Endometrial microvascular endothelial cells (primary cell): Measurements from ENCODE around the gene LPAR5. TPM values are rescaled to one million over a fixed set of nuclear protein-coding genes. Genes with fewer than 3 reads are reported as not detected.

Experiments used
- in situ Hi-C: cut with HindIII; loops from 2 replicates; pipeline ENCODE4 v1.10.0; 2017; ENCODE audit warnings: low sequenced_read_pairs, low pct_unique_long_range_greater_than_20kb; ENCODE audit errors: inconsistent ontology term
- total RNA-seq: library from RNA; depleted of rRNA; stranded (reverse); fragments of >200 nt; gene quantifications from one replicate; pipeline ENCODE4 v1.2.3, GENCODE V29; 2015; ENCODE audit errors: inconsistent ontology term

The LPAR5 gene
- total RNA-seq, 1 donor from 2014 or later = not detected

- in situ Hi-C loops = no loop called here
These were observed 5.4 kb upstream of the LPAR5 start for GRCh38 chr12:6641131-6641530.

GRCh38 chr12:6640497-6640896 lies 4.7 kb upstream of the LPAR5 start:
- in situ Hi-C loops = no loop called here

GRCh38 chr12:6639151-6639801 lies 3.5 kb upstream of the LPAR5 start:
- in situ Hi-C loops = no loop called here

GRCh38 chr12:6638305-6638704 lies 2.5 kb upstream of the LPAR5 start:
- in situ Hi-C loops = no loop called here

GRCh38 chr12:6635375-6635855 lies 344 bp downstream of the LPAR5 start:
- in situ Hi-C loops = no loop called here

GRCh38 chr12:6632026-6632983 lies 3.5 kb downstream of the LPAR5 start:
- in situ Hi-C loops = no loop called here

GRCh38 chr12:6631549-6631961 lies 4.2 kb downstream of the LPAR5 start:
- in situ Hi-C loops = no loop called here

GRCh38 chr12:6630736-6631135 lies 5.0 kb downstream of the LPAR5 start:
- in situ Hi-C loops = no loop called here

GRCh38 chr12:6627616-6628015 lies 8.1 kb downstream of the LPAR5 start:
- in situ Hi-C loops = no loop called here

GRCh38 chr12:6626654-6627283 lies 9.0 kb downstream of the LPAR5 start:
- in situ Hi-C loops = no loop called here

- in situ Hi-C loops = no loop called here
These were observed 14.9 kb downstream of the LPAR5 start for GRCh38 chr12:6620885-6621274.

GRCh38 chr12:6620137-6620884 lies 15.4 kb downstream of the LPAR5 start:
- in situ Hi-C loops = no loop called here

GRCh38 chr12:6618483-6619225 lies 17.1 kb downstream of the LPAR5 start:
- in situ Hi-C loops = no loop called here

- in situ Hi-C loops = no loop called here
These were observed 20.0 kb downstream of the LPAR5 start for GRCh38 chr12:6615802-6616201.

- in situ Hi-C loops = no loop called here
These were observed 21.1 kb downstream of the LPAR5 start for GRCh38 chr12:6614513-6615172.

GRCh38 chr12:6613776-6614512 lies 21.8 kb downstream of the LPAR5 start:
- in situ Hi-C loops = no loop called here
